ENCODE measurements around the gene ZNF407. TPM values are rescaled to one million over a fixed set of nuclear protein-coding genes. Genes with fewer than 3 reads are reported as not detected.

ZNF407 gene
- total RNA-seq, 1 donor: 16.6 TPM

DNA sequence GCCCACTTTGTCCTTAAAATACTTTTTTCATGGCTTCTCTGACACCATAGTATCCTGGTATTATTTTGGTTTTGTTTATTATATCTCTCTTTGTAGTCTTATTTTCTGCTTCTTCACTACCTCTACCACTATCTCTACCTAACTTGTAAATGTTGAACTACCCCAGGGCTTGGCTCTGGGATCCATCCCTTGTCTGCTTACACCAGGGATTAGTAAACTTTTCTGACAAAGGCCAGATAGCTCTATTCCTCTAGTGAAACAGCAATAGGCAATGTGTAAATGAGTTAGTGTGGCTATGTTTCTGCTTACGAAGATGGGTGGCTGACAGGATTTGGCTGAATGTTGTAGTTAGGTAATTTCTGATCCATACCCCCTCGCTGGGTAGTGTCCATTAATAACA is 76.8 kb downstream of the ZNF407 start:
- no peaks in the 10 kb centered on the region for H4K20me1 ChIP-seq (ENCODE audit: insufficient read depth, low read length)
- no peaks in the 10 kb centered on the region for H3K27me3 ChIP-seq (ENCODE audit: insufficient read depth, low read length)
- no peaks in the 10 kb centered on the region for H3K4me1 ChIP-seq (ENCODE audit: insufficient read depth, low read length)
- H3K36me3 ChIP-seq (ENCODE audit: insufficient read depth, low read length): no peaks in the 10 kb centered on the region
- no peaks in the 10 kb centered on the region for H3K9me3 ChIP-seq (ENCODE audit: low read depth, low read length)
- H3K27ac ChIP-seq (ENCODE audit: low read depth, low read length): no peak overlapping the region
- H3K4me3 ChIP-seq (ENCODE audit: insufficient read depth, low read length): no peak overlapping the region
- no peak overlapping the region for H3K4me2 ChIP-seq (ENCODE audit: insufficient read depth, low read length)
- no peak for DNase-seq (ENCODE audit: insufficient read length, low spot score, missing footprints)
- TF ChIP-seq, protein P1, sequence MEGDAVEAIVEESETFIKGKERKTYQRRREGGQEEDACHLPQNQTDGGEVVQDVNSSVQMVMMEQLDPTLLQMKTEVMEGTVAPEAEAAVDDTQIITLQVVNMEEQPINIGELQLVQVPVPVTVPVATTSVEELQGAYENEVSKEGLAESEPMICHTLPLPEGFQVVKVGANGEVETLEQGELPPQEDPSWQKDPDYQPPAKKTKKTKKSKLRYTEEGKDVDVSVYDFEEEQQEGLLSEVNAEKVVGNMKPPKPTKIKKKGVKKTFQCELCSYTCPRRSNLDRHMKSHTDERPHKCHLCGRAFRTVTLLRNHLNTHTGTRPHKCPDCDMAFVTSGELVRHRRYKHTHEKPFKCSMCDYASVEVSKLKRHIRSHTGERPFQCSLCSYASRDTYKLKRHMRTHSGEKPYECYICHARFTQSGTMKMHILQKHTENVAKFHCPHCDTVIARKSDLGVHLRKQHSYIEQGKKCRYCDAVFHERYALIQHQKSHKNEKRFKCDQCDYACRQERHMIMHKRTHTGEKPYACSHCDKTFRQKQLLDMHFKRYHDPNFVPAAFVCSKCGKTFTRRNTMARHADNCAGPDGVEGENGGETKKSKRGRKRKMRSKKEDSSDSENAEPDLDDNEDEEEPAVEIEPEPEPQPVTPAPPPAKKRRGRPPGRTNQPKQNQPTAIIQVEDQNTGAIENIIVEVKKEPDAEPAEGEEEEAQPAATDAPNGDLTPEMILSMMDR (IDR thresholded peaks at IDR 0.05; ENCODE audit: extremely low read depth, low read depth, low read length): no peak
- H2AFZ ChIP-seq (ENCODE audit: low read length): no peak overlapping the region
- H3K79me2 ChIP-seq (ENCODE audit: insufficient read depth, low read length): no peaks in the 10 kb centered on the region

- DNase-seq (ENCODE audit: insufficient read length, low spot score, missing footprints): peak; percentile 31
- Histone ChIP-seq H3K4me2 (ENCODE audit: insufficient read depth, low read length) (no peak overlapping the region), H3K4me1 (ENCODE audit: insufficient read depth, low read length) (no peaks in the 10 kb centered on the region), H3K4me3 (ENCODE audit: insufficient read depth, low read length) (no peak overlapping the region), H3K27ac (ENCODE audit: low read depth, low read length) (no peak overlapping the region), H4K20me1 (ENCODE audit: insufficient read depth, low read length) (no peaks in the 10 kb centered on the region), H2AFZ (ENCODE audit: low read length) (no peak overlapping the region), H3K27me3 (ENCODE audit: insufficient read depth, low read length) (no peaks in the 10 kb centered on the region), H3K36me3 (ENCODE audit: insufficient read depth, low read length) (no peaks in the 10 kb centered on the region), H3K9me3 (ENCODE audit: low read depth, low read length) (no peaks in the 10 kb centered on the region), H3K79me2 (ENCODE audit: insufficient read depth, low read length) (no peaks in the 10 kb centered on the region)
- TF ChIP-seq, protein P1 (IDR thresholded peaks at IDR 0.05; ENCODE audit: extremely low read depth, low read depth, low read length): no peak
Measured at GRCh38 chr18:74679006-74679678, 81.5 kb downstream of the ZNF407 start.

DNA sequence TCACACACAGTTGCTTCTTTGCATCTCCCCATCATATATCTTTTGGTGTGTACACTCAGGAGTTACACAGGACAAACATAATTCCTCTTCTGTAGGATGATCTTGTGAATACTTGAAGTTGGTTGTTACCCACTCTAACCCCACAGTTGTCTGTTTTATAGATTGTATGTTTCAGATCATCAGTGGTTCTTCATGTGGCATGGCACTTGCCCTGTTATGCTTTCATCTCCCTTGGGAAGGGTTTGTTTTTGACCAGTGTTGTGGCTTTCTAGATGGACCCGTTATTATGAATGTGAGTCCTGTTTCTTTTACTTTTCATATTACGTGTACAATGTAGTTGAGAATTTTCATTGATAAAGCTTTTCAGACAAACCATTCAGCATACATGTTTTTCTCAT is 82.0 kb downstream of the ZNF407 start:
- Histone ChIP-seq H2AFZ (ENCODE audit: low read length) (no peak overlapping the region), H3K4me3 (ENCODE audit: insufficient read depth, low read length) (no peak overlapping the region), H3K27me3 (ENCODE audit: insufficient read depth, low read length) (no peaks in the 10 kb centered on the region), H3K4me2 (ENCODE audit: insufficient read depth, low read length) (no peak overlapping the region), H3K9me3 (ENCODE audit: low read depth, low read length) (no peaks in the 10 kb centered on the region), H4K20me1 (ENCODE audit: insufficient read depth, low read length) (no peaks in the 10 kb centered on the region), H3K4me1 (ENCODE audit: insufficient read depth, low read length) (no peaks in the 10 kb centered on the region), H3K36me3 (ENCODE audit: insufficient read depth, low read length) (no peaks in the 10 kb centered on the region), H3K79me2 (ENCODE audit: insufficient read depth, low read length) (no peaks in the 10 kb centered on the region), H3K27ac (ENCODE audit: low read depth, low read length) (no peak overlapping the region)
- DNase-seq (ENCODE audit: insufficient read length, low spot score, missing footprints): no peak
- TF ChIP-seq, protein P1 (IDR thresholded peaks at IDR 0.05; ENCODE audit: extremely low read depth, low read depth, low read length): no peak

DNA sequence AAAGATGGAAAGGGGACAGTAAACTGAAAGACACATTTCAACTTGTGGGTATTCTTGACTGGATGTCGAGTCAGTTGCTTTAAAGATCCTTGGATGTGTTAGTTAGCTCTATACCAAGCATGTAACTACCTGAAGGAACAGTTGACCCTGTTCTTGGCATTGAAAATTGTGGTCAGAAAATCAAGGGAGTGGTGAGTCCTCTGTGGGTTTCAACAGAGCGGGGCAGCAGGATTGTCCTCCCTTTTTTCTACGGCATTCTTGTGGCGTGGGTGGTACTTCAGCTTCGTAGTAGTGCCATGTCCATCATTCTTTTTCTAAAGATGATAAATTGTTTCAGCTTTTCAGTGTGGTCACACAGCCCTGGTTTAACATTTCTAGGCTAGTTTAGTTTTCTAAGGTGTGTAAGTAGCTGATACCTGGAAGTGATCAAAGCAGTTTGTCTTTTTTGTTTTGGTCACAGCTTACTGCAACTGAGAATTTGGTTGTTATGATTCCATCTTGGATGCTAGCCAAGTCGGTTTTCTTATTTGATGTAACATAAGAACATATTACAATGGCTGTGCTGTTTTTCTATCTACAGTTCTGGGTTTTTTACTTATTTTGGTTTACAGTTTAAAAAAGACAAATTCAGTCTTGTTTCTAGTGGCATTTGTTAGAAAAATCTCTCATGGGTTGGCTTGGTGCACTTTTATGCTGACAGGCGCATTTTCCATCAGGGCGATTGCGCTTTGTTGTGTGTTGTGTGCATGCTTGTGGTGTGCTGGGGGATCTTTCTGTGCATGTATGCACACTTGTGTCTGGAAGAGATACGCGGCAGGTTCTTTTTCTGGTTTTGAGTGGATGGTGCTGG is 84.7 kb downstream of the ZNF407 start:
- no peaks in the 10 kb centered on the region for H4K20me1 ChIP-seq (ENCODE audit: insufficient read depth, low read length)
- H3K4me2 ChIP-seq (ENCODE audit: insufficient read depth, low read length): no peak overlapping the region
- H3K27me3 ChIP-seq (ENCODE audit: insufficient read depth, low read length): no peaks in the 10 kb centered on the region
- H3K9me3 ChIP-seq (ENCODE audit: low read depth, low read length): no peaks in the 10 kb centered on the region
- TF ChIP-seq, protein P1 (IDR thresholded peaks at IDR 0.05; ENCODE audit: extremely low read depth, low read depth, low read length): no peak
- no peaks in the 10 kb centered on the region for H3K79me2 ChIP-seq (ENCODE audit: insufficient read depth, low read length)
- H3K27ac ChIP-seq (ENCODE audit: low read depth, low read length): no peak overlapping the region
- no peak overlapping the region for H2AFZ ChIP-seq (ENCODE audit: low read length)
- no peak for DNase-seq (ENCODE audit: insufficient read length, low spot score, missing footprints)
- no peaks in the 10 kb centered on the region for H3K36me3 ChIP-seq (ENCODE audit: insufficient read depth, low read length)
- H3K4me1 ChIP-seq (ENCODE audit: insufficient read depth, low read length): no peaks in the 10 kb centered on the region
- H3K4me3 ChIP-seq (ENCODE audit: insufficient read depth, low read length): no peak overlapping the region

Measured in osteoblast (primary cell).